ENCODE measurements around the gene RETREG1.

RETREG1 gene

DNA sequence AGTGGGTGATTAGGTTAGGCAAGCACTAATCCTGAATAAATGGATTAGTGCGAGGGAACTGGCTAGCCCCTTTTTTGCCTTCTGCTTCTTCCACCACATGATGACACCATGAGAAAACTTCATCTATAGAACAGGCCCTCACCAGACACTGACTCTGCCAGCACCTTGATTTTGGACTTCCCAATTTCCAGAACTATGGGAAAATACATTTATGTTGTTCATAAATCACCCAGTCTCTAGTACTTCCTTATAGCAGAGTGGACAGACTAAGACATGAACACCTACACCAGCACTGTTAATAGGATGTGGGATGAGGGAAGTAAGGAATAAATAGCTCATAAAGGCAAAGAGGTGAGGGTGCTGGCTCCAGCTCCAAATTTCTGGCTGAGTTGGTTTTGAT, 152.6 kb downstream of the RETREG1 start:
- peak overlapping the region; percentile 83 for H3K4me3 ChIP-seq (ENCODE audit: low read length, poor library complexity, severe bottlenecking)
- peaks cover 68% of the 10 kb centered on the region for H4K20me1 ChIP-seq (ENCODE audit: insufficient read depth, low read length, poor library complexity, severe bottlenecking)
- peaks cover 73% of the 10 kb centered on the region for H3K4me1 ChIP-seq (ENCODE audit: insufficient read depth, low read length, poor library complexity, severe bottlenecking)

GRCh38 chr5:16461782-16462181, 155.0 kb downstream of the RETREG1 start:
- H3K9ac ChIP-seq (ENCODE audit: low read depth, low read length, poor library complexity, severe bottlenecking), result peak overlapping the region; percentile 87
- H3F3A ChIP-seq (ENCODE audit: low read depth), result no peaks in the 10 kb centered on the region
- peaks cover 65% of the 10 kb centered on the region for H3K4me1 ChIP-seq (ENCODE audit: insufficient read depth, low read length, poor library complexity, severe bottlenecking)
- no peak overlapping the region for H2AFZ ChIP-seq (ENCODE audit: low read length)
- H3K9me3 ChIP-seq (ENCODE audit: insufficient read depth, low read depth, low read length), result no peaks in the 10 kb centered on the region
- peaks cover 57% of the 10 kb centered on the region; the same call in 1 of the 2 replicates for H3K36me3 ChIP-seq (ENCODE audit: insufficient read depth, low read length)
- H3K27me3 ChIP-seq (ENCODE audit: insufficient read depth, low read length, poor library complexity, severe bottlenecking), result no peaks in the 10 kb centered on the region
- no peak for TF ChIP-seq CTCF (conservative IDR thresholded peaks at IDR 0.05; ENCODE audit: low read length)
- no peak for TF ChIP-seq EZH2phosphoT487 (IDR thresholded peaks at IDR 0.05; ENCODE audit: borderline replicate concordance)
- H3K79me2 ChIP-seq (ENCODE audit: insufficient read depth, low read length), result peaks cover 81% of the 10 kb centered on the region
- H3K4me2 ChIP-seq (ENCODE audit: low read depth, low read length, poor library complexity, severe bottlenecking), result peak overlapping the region; percentile 98
- peaks cover 78% of the 10 kb centered on the region for H4K20me1 ChIP-seq (ENCODE audit: insufficient read depth, low read length, poor library complexity, severe bottlenecking)
- no peaks in the 10 kb centered on the region for H3K9me2 ChIP-seq (replicated peaks; ENCODE audit: low read depth, low read length)
- peak overlapping the region; percentile 83 for H3K4me3 ChIP-seq (ENCODE audit: low read length, poor library complexity, severe bottlenecking)

More for the DNA sequence above, 152.6 kb downstream of the RETREG1 start:
- peaks cover 82% of the 10 kb centered on the region for H3K79me2 ChIP-seq (ENCODE audit: insufficient read depth, low read length)
- H3K9me3 ChIP-seq (ENCODE audit: insufficient read depth, low read depth, low read length), result no peaks in the 10 kb centered on the region
- no peaks in the 10 kb centered on the region for H3K9me2 ChIP-seq (replicated peaks; ENCODE audit: low read depth, low read length)
- TF ChIP-seq CTCF (conservative IDR thresholded peaks at IDR 0.05; ENCODE audit: low read length), result no peak
- TF ChIP-seq EZH2phosphoT487 (IDR thresholded peaks at IDR 0.05; ENCODE audit: borderline replicate concordance), result no peak
- peak overlapping the region; percentile 87 for H3K9ac ChIP-seq (ENCODE audit: low read depth, low read length, poor library complexity, severe bottlenecking)
- H3K27me3 ChIP-seq (ENCODE audit: insufficient read depth, low read length, poor library complexity, severe bottlenecking), result no peaks in the 10 kb centered on the region
- no peak overlapping the region for H2AFZ ChIP-seq (ENCODE audit: low read length)
- no peaks in the 10 kb centered on the region for H3F3A ChIP-seq (ENCODE audit: low read depth)
- H3K4me2 ChIP-seq (ENCODE audit: low read depth, low read length, poor library complexity, severe bottlenecking), result peak overlapping the region; percentile 98
- H3K36me3 ChIP-seq (ENCODE audit: insufficient read depth, low read length), result peaks cover 35% of the 10 kb centered on the region; the same call in 1 of the 2 replicates

GRCh38 chr5:16461026-16461425, 155.8 kb downstream of the RETREG1 start:
- peak overlapping the region; percentile 87 for H3K9ac ChIP-seq (ENCODE audit: low read depth, low read length, poor library complexity, severe bottlenecking)
- H3F3A ChIP-seq (ENCODE audit: low read depth), result no peaks in the 10 kb centered on the region
- H3K4me3 ChIP-seq (ENCODE audit: low read length, poor library complexity, severe bottlenecking), result peak overlapping the region; percentile 83
- H3K9me3 ChIP-seq (ENCODE audit: insufficient read depth, low read depth, low read length), result no peaks in the 10 kb centered on the region
- TF ChIP-seq CTCF (conservative IDR thresholded peaks at IDR 0.05; ENCODE audit: low read length), result no peak
- TF ChIP-seq EZH2phosphoT487 (IDR thresholded peaks at IDR 0.05; ENCODE audit: borderline replicate concordance), result no peak
- H4K20me1 ChIP-seq (ENCODE audit: insufficient read depth, low read length, poor library complexity, severe bottlenecking), result peaks cover 85% of the 10 kb centered on the region
- H3K4me1 ChIP-seq (ENCODE audit: insufficient read depth, low read length, poor library complexity, severe bottlenecking), result peaks cover 64% of the 10 kb centered on the region
- H2AFZ ChIP-seq (ENCODE audit: low read length), result no peak overlapping the region
- H3K9me2 ChIP-seq (replicated peaks; ENCODE audit: low read depth, low read length), result no peaks in the 10 kb centered on the region
- H3K36me3 ChIP-seq (ENCODE audit: insufficient read depth, low read length), result peaks cover 62% of the 10 kb centered on the region; the same call in 1 of the 2 replicates
- H3K79me2 ChIP-seq (ENCODE audit: insufficient read depth, low read length), result peaks cover 79% of the 10 kb centered on the region
- H3K27me3 ChIP-seq (ENCODE audit: insufficient read depth, low read length, poor library complexity, severe bottlenecking), result no peaks in the 10 kb centered on the region
- H3K4me2 ChIP-seq (ENCODE audit: low read depth, low read length, poor library complexity, severe bottlenecking), result peak overlapping the region; percentile 98
